Tibial artery (tissue), 4 donors: ENCODE results near the gene SSMEM1.

Experiments used
- DNase-seq, 2 donors: peaks; one replicate each; pipeline ENCODE4 v3.0.0-alpha.2; 2019
- H3K27ac ChIP-seq, 2 donors: fragments of 200-600 bp; sonication (generic) in 1 of 2; 1 replicate in 1 of 2; 2 replicates in 1 of 2; pipeline ENCODE4 v1.5.1; 2018 to 2019; ENCODE audit warnings: mild to moderate bottlenecking in 1 of 2
- H3K27me3 ChIP-seq, 2 donors: fragments of 200-600 bp; sonication (generic) in 1 of 2; one replicate each; pipeline versions ENCODE4 v1.5.1 to v1.6.0; 2016 to 2019
- H3K36me3 ChIP-seq, 3 donors: fragments of 200-600 bp; sonication (generic) in 2 of 3; one replicate each; pipeline ENCODE4 v1.5.1; 2016 to 2019; ENCODE audit warnings: mild to moderate bottlenecking in 2 of 3
- H3K4me1 ChIP-seq, 4 donors: fragments of 200-600 bp; sonication (generic) in 2 of 4; 1 replicate in 3 of 4; 2 replicates in 1 of 4; pipeline ENCODE4 v1.5.1; 2016 to 2019
- H3K4me3 ChIP-seq, 2 donors: fragments of 200-600 bp; sonication (generic) in 1 of 2; 1 replicate in 1 of 2; 2 replicates in 1 of 2; pipeline ENCODE4 v1.5.1; 2018 to 2019; ENCODE audit warnings: mild to moderate bottlenecking in 2 of 2
- H3K9me3 ChIP-seq, 3 donors: fragments of 200-600 bp; sonication (generic) in 1 of 3; one replicate each; pipeline ENCODE4 v1.5.1; 2016 to 2019
- intact Hi-C: fragments of 100-400 bp; cut with DNase I; formaldehyde crosslinking; loops from one replicate; pipeline ENCODE4 v1.15.0; 2023; ENCODE audit warnings: low total_unique reads
- TF ChIP-seq, protein P1 (sequence below), 2 experiments: fragments of 200-600 bp in 1 of 2; fragments of 450-650 bp in 1 of 2; IDR thresholded peaks; one replicate each; pipeline ENCODE4 v1.5.1; 2017 to 2019; ENCODE audit warnings: antibody characterized with exemption in 2 of 2, mild to moderate bottlenecking in 1 of 2, moderate library complexity in 1 of 2

Gene SSMEM1

DNA sequence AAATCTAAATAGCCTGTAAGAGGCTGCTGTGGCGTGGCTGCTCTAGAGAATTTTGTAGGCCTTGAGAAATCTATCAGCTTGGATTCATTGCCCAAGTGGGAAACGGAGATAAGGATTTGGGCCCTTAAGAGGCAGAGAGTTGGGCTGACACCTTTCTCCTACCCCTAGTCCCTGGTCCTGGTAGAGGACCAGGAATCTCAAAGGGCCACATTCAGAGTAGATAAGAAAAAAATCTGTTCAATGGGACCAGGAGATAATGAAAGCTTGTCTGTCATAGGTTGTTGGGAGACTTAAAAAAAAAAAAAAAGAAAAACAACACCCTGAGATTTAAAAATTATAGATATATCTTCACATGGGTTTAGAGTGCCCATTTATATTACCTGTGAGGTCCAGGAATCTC lies 20.3 kb upstream of the SSMEM1 start:
- Histone ChIP-seq H3K27ac (no peak overlapping the region), H3K27me3 (no peaks in the 10 kb centered on the region), H3K4me1 (no peaks in the 10 kb centered on the region), H3K36me3 (peaks cover 26 to 58% (median 31%) of the 10 kb centered on the region in 3 donors), H3K9me3 (no peaks in the 10 kb centered on the region), H3K4me3 (no peak overlapping the region)
- TF ChIP-seq, protein P1, sequence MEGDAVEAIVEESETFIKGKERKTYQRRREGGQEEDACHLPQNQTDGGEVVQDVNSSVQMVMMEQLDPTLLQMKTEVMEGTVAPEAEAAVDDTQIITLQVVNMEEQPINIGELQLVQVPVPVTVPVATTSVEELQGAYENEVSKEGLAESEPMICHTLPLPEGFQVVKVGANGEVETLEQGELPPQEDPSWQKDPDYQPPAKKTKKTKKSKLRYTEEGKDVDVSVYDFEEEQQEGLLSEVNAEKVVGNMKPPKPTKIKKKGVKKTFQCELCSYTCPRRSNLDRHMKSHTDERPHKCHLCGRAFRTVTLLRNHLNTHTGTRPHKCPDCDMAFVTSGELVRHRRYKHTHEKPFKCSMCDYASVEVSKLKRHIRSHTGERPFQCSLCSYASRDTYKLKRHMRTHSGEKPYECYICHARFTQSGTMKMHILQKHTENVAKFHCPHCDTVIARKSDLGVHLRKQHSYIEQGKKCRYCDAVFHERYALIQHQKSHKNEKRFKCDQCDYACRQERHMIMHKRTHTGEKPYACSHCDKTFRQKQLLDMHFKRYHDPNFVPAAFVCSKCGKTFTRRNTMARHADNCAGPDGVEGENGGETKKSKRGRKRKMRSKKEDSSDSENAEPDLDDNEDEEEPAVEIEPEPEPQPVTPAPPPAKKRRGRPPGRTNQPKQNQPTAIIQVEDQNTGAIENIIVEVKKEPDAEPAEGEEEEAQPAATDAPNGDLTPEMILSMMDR (IDR thresholded peaks at IDR 0.05), result no peak
- intact Hi-C loops, result no loop called here
- DNase-seq, result no peak

GRCh38 chr7:130189343-130189742 lies 18.3 kb upstream of the SSMEM1 start:
- H3K27ac ChIP-seq, result no peak overlapping the region
- no peak for DNase-seq
- intact Hi-C loops, result no loop called here
- H3K9me3 ChIP-seq, result no peaks in the 10 kb centered on the region
- TF ChIP-seq, protein P1 (IDR thresholded peaks at IDR 0.05), result no peak
- H3K27me3 ChIP-seq, result no peaks in the 10 kb centered on the region
- H3K36me3 ChIP-seq, result peaks cover 19 to 62% (median 25%) of the 10 kb centered on the region in 3 donors
- H3K4me1 ChIP-seq, result no peaks in the 10 kb centered on the region
- no peak overlapping the region for H3K4me3 ChIP-seq

DNA sequence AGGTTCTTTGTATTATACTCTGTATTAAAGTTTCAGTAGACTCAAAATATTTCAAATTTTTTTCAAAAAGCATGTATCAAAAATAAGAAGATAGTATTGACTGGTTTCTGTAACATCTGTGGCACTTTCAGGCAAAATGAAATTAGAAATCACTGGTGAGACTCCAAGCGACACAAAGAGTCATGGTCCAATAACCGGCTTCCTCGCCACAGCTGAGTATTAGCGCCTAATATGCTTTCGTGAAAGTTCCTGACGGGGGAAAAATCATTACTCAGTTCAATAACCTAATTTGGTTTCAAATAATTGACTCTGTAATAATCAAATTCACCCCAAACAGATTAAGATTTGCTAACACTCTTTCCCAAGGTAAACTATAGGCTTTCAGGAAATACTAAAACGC lies 15.9 kb upstream of the SSMEM1 start:
- Histone ChIP-seq H3K36me3 (peaks cover 14 to 59% (median 24%) of the 10 kb centered on the region in 3 donors), H3K27me3 (no peaks in the 10 kb centered on the region), H3K4me1 (no peaks in the 10 kb centered on the region), H3K9me3 (no peaks in the 10 kb centered on the region), H3K4me3 (no peak overlapping the region), H3K27ac (no peak overlapping the region)
- TF ChIP-seq, protein P1 (IDR thresholded peaks at IDR 0.05), result no peak
- intact Hi-C loops, result no loop called here
- no peak for DNase-seq

GRCh38 chr7:130195396-130195795 lies 12.3 kb upstream of the SSMEM1 start:
- peaks cover 33 to 61% (median 36%) of the 10 kb centered on the region in 3 donors for H3K36me3 ChIP-seq

GRCh38 chr7:130196476-130196875 lies 11.2 kb upstream of the SSMEM1 start:
- H3K4me1 ChIP-seq, result no peaks in the 10 kb centered on the region
- intact Hi-C loops, result no loop called here
- TF ChIP-seq, protein P1 (IDR thresholded peaks at IDR 0.05), result no peak
- H3K4me3 ChIP-seq, result no peak overlapping the region
- H3K9me3 ChIP-seq, result no peaks in the 10 kb centered on the region
- no peak for DNase-seq
- peaks cover 26 to 64% (median 38%) of the 10 kb centered on the region in 3 donors for H3K36me3 ChIP-seq
- no peaks in the 10 kb centered on the region for H3K27me3 ChIP-seq
- no peak overlapping the region for H3K27ac ChIP-seq

More at GRCh38 chr7:130195396-130195795, 12.3 kb upstream of the SSMEM1 start:
- TF ChIP-seq, protein P1 (IDR thresholded peaks at IDR 0.05), result no peak
- no peak for DNase-seq
- H3K9me3 ChIP-seq, result no peaks in the 10 kb centered on the region
- no peak overlapping the region for H3K4me3 ChIP-seq
- H3K4me1 ChIP-seq, result no peaks in the 10 kb centered on the region
- no peaks in the 10 kb centered on the region for H3K27me3 ChIP-seq
- no peak overlapping the region for H3K27ac ChIP-seq
- intact Hi-C loops, result no loop called here

- Histone ChIP-seq H3K4me3 (no peak overlapping the region), H3K36me3 (peaks cover 22 to 63% (median 44%) of the 10 kb centered on the region in 3 donors), H3K9me3 (no peaks in the 10 kb centered on the region), H3K4me1 (no peaks in the 10 kb centered on the region), H3K27me3 (no peaks in the 10 kb centered on the region), H3K27ac (no peak overlapping the region)
- intact Hi-C loops, result no loop called here
- TF ChIP-seq, protein P1 (IDR thresholded peaks at IDR 0.05), result no peak
- DNase-seq, result no peak
These were observed 10.6 kb upstream of the SSMEM1 start for GRCh38 chr7:130197094-130197493.
